Muscle layer of duodenum (tissue), 2 donors: ENCODE data around the gene NUP88.

Experiments used
- H3K27ac ChIP-seq: one replicate; pipeline ENCODE4 v1.7.0; 2013; ENCODE audit warnings: mild to moderate bottlenecking, low read length
- H3K27me3 ChIP-seq: one replicate; pipeline ENCODE4 v1.7.0; 2013; ENCODE audit warnings: low read depth, mild to moderate bottlenecking, control low read depth, low read length
- H3K36me3 ChIP-seq, 2 donors: one replicate each; pipeline ENCODE4 v1.7.0; 2013; ENCODE audit warnings: low read length in 2 of 2, control low read depth in 1 of 2, mild to moderate bottlenecking in 1 of 2; ENCODE audit not compliant: insufficient read depth in 2 of 2, control insufficient read depth in 1 of 2
- H3K4me1 ChIP-seq, 2 donors: one replicate each; pipeline ENCODE4 v1.7.0; 2013; ENCODE audit warnings: low read length in 2 of 2, mild to moderate bottlenecking in 2 of 2, control low read depth in 1 of 2, moderate library complexity in 1 of 2; ENCODE audit not compliant: insufficient read depth in 2 of 2, control insufficient read depth in 1 of 2
- H3K4me3 ChIP-seq, 2 donors: one replicate each; pipeline ENCODE4 v1.7.0; 2013; ENCODE audit warnings: low read length in 2 of 2, low read depth in 1 of 2, mild to moderate bottlenecking in 1 of 2
- H3K9me3 ChIP-seq, 2 donors: one replicate each; pipeline ENCODE4 v1.7.0; 2013; ENCODE audit warnings: low read length in 2 of 2, control low read depth in 1 of 2, mild to moderate bottlenecking in 1 of 2; ENCODE audit not compliant: control insufficient read depth in 1 of 2
- donor health status: healthy.

The NUP88 gene

GRCh38 chr17:5378566-5379207 is 40.8 kb downstream of the NUP88 start:
- Histone ChIP-seq H3K36me3 (peaks cover 69 to 81% of the 10 kb centered on the region in 2 donors), H3K4me1 (no peaks in the 10 kb centered on the region), H3K27me3 (no peaks in the 10 kb centered on the region), H3K4me3 (no peak overlapping the region), H3K27ac (no peak overlapping the region), H3K9me3 (no peaks in the 10 kb centered on the region)

- Histone ChIP-seq H3K4me1 (no peaks in the 10 kb centered on the region), H3K36me3 (peaks cover 48 to 75% of the 10 kb centered on the region in 2 donors), H3K27ac (no peak overlapping the region), H3K9me3 (no peaks in the 10 kb centered on the region), H3K27me3 (no peaks in the 10 kb centered on the region), H3K4me3 (no peak overlapping the region)
These were observed 46.4 kb downstream of the NUP88 start for GRCh38 chr17:5373112-5373511.

- Histone ChIP-seq H3K27me3 (no peaks in the 10 kb centered on the region), H3K9me3 (no peaks in the 10 kb centered on the region), H3K27ac (no peak overlapping the region), H3K4me3 (no peak overlapping the region), H3K4me1 (no peaks in the 10 kb centered on the region), H3K36me3 (peaks cover 35 to 80% of the 10 kb centered on the region in 2 donors)
These were observed 49.1 kb downstream of the NUP88 start for GRCh38 chr17:5370411-5370810.

- H3K4me3 ChIP-seq, result no peak overlapping the region
- no peak overlapping the region for H3K27ac ChIP-seq
- no peaks in the 10 kb centered on the region for H3K9me3 ChIP-seq
- H3K4me1 ChIP-seq, result no peaks in the 10 kb centered on the region
- peaks cover 35 to 76% of the 10 kb centered on the region in 2 donors for H3K36me3 ChIP-seq
- no peaks in the 10 kb centered on the region for H3K27me3 ChIP-seq
These were observed 53.6 kb downstream of the NUP88 start for GRCh38 chr17:5365831-5366230.

GRCh38 chr17:5364696-5365095 is 54.8 kb downstream of the NUP88 start:
- H3K9me3 ChIP-seq, result no peaks in the 10 kb centered on the region
- peaks cover 30 to 74% of the 10 kb centered on the region in 2 donors for H3K36me3 ChIP-seq
- no peaks in the 10 kb centered on the region for H3K27me3 ChIP-seq
- no peak overlapping the region for H3K27ac ChIP-seq
- H3K4me1 ChIP-seq, result no peaks in the 10 kb centered on the region
- H3K4me3 ChIP-seq, result no peak overlapping the region

- no peak overlapping the region for H3K27ac ChIP-seq
- H3K36me3 ChIP-seq, result peaks cover 30 to 74% of the 10 kb centered on the region in 2 donors
- H3K4me3 ChIP-seq, result no peak overlapping the region
- no peaks in the 10 kb centered on the region for H3K4me1 ChIP-seq
- no peaks in the 10 kb centered on the region for H3K9me3 ChIP-seq
- H3K27me3 ChIP-seq, result no peaks in the 10 kb centered on the region
These were observed 55.3 kb downstream of the NUP88 start for GRCh38 chr17:5364156-5364555.

- H3K27me3 ChIP-seq, result no peaks in the 10 kb centered on the region
- no peak overlapping the region for H3K27ac ChIP-seq
- no peak overlapping the region for H3K4me3 ChIP-seq
- H3K36me3 ChIP-seq, result peaks cover 24 to 69% of the 10 kb centered on the region in 2 donors
- H3K4me1 ChIP-seq, result no peaks in the 10 kb centered on the region
- H3K9me3 ChIP-seq, result no peaks in the 10 kb centered on the region
These were observed 57.2 kb downstream of the NUP88 start for GRCh38 chr17:5362162-5362811.

GRCh38 chr17:5361426-5361825 is 58.0 kb downstream of the NUP88 start:
- Histone ChIP-seq H3K4me1 (no peaks in the 10 kb centered on the region), H3K4me3 (no peak overlapping the region), H3K27ac (no peak overlapping the region), H3K36me3 (peaks cover 24 to 64% of the 10 kb centered on the region in 2 donors), H3K9me3 (no peaks in the 10 kb centered on the region), H3K27me3 (no peaks in the 10 kb centered on the region)

- Histone ChIP-seq H3K27ac (no peak overlapping the region), H3K27me3 (no peaks in the 10 kb centered on the region), H3K4me3 (no peak overlapping the region), H3K4me1 (no peaks in the 10 kb centered on the region), H3K9me3 (no peaks in the 10 kb centered on the region), H3K36me3 (peaks cover 33 to 69% of the 10 kb centered on the region in 2 donors)
These were observed 63.9 kb downstream of the NUP88 start for GRCh38 chr17:5355421-5356129.

GRCh38 chr17:5354886-5355415 is 64.5 kb downstream of the NUP88 start:
- Histone ChIP-seq H3K36me3 (peaks cover 35 to 71% of the 10 kb centered on the region in 2 donors), H3K27ac (no peak overlapping the region), H3K9me3 (no peaks in the 10 kb centered on the region), H3K4me3 (no peak overlapping the region), H3K27me3 (no peaks in the 10 kb centered on the region), H3K4me1 (no peaks in the 10 kb centered on the region)

- Histone ChIP-seq H3K36me3 (peaks cover 38 to 66% of the 10 kb centered on the region in 2 donors), H3K27ac (no peak overlapping the region)
These were observed 65.2 kb downstream of the NUP88 start for GRCh38 chr17:5354310-5354709.

More at GRCh38 chr17:5354310-5354709, 65.2 kb downstream of the NUP88 start:
- Histone ChIP-seq H3K4me1 (no peaks in the 10 kb centered on the region), H3K27me3 (no peaks in the 10 kb centered on the region), H3K4me3 (no peak overlapping the region), H3K9me3 (no peaks in the 10 kb centered on the region)
